Measurements from ENCODE around the gene POFUT2. TPM values are rescaled to one million over a fixed set of nuclear protein-coding genes. Genes with fewer than 3 reads are reported as not detected.
"Not testable (repeated sequence)": the region's sequence is repeated elsewhere in the genome, so short reads cannot be mapped to it uniquely, and the experiment has no call there.

The POFUT2 gene
- polyA plus RNA-seq, 1 donor = 39.3 TPM

GRCh38 chr21:45326891-45327440, 39.3 kb upstream of the POFUT2 start:
- DNase-seq = no peak

- DNase-seq = no peak
Measured at GRCh38 chr21:45326169-45326851, 38.6 kb upstream of the POFUT2 start.

GRCh38 chr21:45325206-45326168, 37.8 kb upstream of the POFUT2 start:
- DNase-seq = no peak

- DNase-seq = no peak
Measured at GRCh38 chr21:45324489-45325205, 37.0 kb upstream of the POFUT2 start.

GRCh38 chr21:45323487-45324311, 36.0 kb upstream of the POFUT2 start:
- DNase-seq = no peak

GRCh38 chr21:45322960-45323461, 35.3 kb upstream of the POFUT2 start:
- no peak for DNase-seq

- no peak for DNase-seq
Measured at GRCh38 chr21:45322231-45322959, 34.7 kb upstream of the POFUT2 start.

GRCh38 chr21:45320261-45321025, 32.7 kb upstream of the POFUT2 start:
- no peak for DNase-seq

GRCh38 chr21:45319461-45320211, 31.9 kb upstream of the POFUT2 start:
- no peak for DNase-seq

GRCh38 chr21:45318556-45319404, 31.1 kb upstream of the POFUT2 start:
- no peak for DNase-seq

GRCh38 chr21:45318146-45318555, 30.5 kb upstream of the POFUT2 start:
- DNase-seq = no peak

GRCh38 chr21:45317398-45318145, 29.9 kb upstream of the POFUT2 start:
- DNase-seq = no peak

- DNase-seq = no peak
Measured at GRCh38 chr21:45316871-45317397, 29.2 kb upstream of the POFUT2 start.

- not testable (repeated sequence) for DNase-seq
Measured at GRCh38 chr21:45315676-45316470, 28.2 kb upstream of the POFUT2 start.

GRCh38 chr21:45313682-45314081, 26.0 kb upstream of the POFUT2 start:
- DNase-seq = no peak

- DNase-seq = no peak
Measured at GRCh38 chr21:45313015-45313414, 25.3 kb upstream of the POFUT2 start.

All from left kidney (tissue), 2 donors.